Measurements from ENCODE around the gene ADO. TPM values are rescaled to one million over a fixed set of nuclear protein-coding genes. Genes with fewer than 3 reads are reported as not detected.

Gene ADO
- total RNA-seq, 4 donors from 2014 or later: 19.5 to 28.1 (median 23.4) TPM

DNA sequence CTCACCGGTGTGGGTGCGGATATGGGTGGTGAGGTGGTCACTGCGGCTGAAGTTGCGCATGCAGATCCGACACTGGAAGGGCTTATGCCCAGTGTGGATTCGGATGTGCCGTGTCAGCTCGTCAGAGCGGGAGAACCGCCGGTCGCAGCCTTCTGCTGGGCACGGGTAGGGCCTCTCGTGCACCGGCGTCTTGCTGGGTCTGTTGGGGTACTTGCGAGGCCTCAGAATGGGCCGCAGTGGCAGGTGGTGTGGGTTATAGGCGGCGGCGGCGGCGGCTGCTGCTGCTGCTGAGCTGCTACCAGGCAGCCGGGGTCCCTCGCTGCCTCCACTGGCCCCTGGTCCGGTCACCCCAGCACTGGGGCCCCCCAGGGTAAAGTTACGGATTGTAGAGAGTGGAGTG lies 8.9 kb downstream of the ADO start:
- no peak for TF ChIP-seq POLR2AphosphoS5 (IDR thresholded peaks at IDR 0.05)
- TF ChIP-seq POLR2A (IDR thresholded peaks at IDR 0.05; ENCODE audit: low read depth): no peak
- TF ChIP-seq EP300 (IDR thresholded peaks at IDR 0.05): no peak
- TF ChIP-seq, protein P1, sequence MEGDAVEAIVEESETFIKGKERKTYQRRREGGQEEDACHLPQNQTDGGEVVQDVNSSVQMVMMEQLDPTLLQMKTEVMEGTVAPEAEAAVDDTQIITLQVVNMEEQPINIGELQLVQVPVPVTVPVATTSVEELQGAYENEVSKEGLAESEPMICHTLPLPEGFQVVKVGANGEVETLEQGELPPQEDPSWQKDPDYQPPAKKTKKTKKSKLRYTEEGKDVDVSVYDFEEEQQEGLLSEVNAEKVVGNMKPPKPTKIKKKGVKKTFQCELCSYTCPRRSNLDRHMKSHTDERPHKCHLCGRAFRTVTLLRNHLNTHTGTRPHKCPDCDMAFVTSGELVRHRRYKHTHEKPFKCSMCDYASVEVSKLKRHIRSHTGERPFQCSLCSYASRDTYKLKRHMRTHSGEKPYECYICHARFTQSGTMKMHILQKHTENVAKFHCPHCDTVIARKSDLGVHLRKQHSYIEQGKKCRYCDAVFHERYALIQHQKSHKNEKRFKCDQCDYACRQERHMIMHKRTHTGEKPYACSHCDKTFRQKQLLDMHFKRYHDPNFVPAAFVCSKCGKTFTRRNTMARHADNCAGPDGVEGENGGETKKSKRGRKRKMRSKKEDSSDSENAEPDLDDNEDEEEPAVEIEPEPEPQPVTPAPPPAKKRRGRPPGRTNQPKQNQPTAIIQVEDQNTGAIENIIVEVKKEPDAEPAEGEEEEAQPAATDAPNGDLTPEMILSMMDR (IDR thresholded peaks at IDR 0.05): no peak
- Histone ChIP-seq H3K4me3 (no peak overlapping the region), H3K27me3 (peaks cover 0 to 19% (median 8%) of the 10 kb centered on the region in 4 donors), H3K27ac (replicated peaks in 1 of 4) (no peak overlapping the region), H3K9me3 (no peaks in the 10 kb centered on the region), H3K36me3 (peaks cover 0 to 12% (median 0%) of the 10 kb centered on the region in 4 donors), H3K4me1 (peaks cover 23 to 47% (median 37%) of the 10 kb centered on the region in 4 donors)
- intact Hi-C loops (cut with DNase I): no loop called here
- no peak for DNase-seq (ENCODE audit: extremely low spot score)
- WGBS: 93% methylated on average over 15 of the region's 27 CpGs

DNA sequence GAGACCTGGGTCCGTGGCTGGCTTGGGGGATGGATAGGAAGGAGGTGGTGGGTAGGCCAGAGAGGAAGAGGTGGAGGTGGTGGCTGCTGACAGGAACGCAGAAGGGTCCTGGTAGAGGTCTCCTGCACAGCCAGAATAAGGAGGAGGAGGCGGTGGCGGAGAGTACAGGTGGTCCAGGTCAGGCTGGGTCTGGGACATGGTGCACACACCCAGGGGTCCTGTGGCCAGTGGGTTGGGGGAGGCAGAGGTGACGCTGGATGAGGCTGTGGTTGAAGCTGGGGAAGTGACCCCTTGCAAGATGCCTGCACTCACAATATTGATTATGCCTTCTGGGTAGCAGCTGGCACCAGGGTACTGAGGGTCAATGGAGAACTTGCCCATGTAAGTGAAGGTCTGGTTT lies 9.5 kb downstream of the ADO start:
- WGBS: 95% methylated on average over 5 of the region's 5 CpGs
- no peak overlapping the region for H3K4me3 ChIP-seq
- TF ChIP-seq EP300 (IDR thresholded peaks at IDR 0.05) (no peak), POLR2AphosphoS5 (IDR thresholded peaks at IDR 0.05) (no peak), POLR2A (IDR thresholded peaks at IDR 0.05; ENCODE audit: low read depth) (no peak)
- TF ChIP-seq, protein P1 (IDR thresholded peaks at IDR 0.05): no peak
- DNase-seq (ENCODE audit: extremely low spot score): no peak
- no peaks in the 10 kb centered on the region for H3K9me3 ChIP-seq
- H3K4me1 ChIP-seq: peaks cover 26 to 47% (median 39%) of the 10 kb centered on the region in 4 donors
- intact Hi-C loops (cut with DNase I): no loop called here
- H3K36me3 ChIP-seq: peaks cover 0 to 7% (median 0%) of the 10 kb centered on the region in 4 donors
- H3K27ac ChIP-seq (replicated peaks in 1 of 4): no peak overlapping the region
- H3K27me3 ChIP-seq: peaks cover 0 to 24% (median 10%) of the 10 kb centered on the region in 4 donors

DNA sequence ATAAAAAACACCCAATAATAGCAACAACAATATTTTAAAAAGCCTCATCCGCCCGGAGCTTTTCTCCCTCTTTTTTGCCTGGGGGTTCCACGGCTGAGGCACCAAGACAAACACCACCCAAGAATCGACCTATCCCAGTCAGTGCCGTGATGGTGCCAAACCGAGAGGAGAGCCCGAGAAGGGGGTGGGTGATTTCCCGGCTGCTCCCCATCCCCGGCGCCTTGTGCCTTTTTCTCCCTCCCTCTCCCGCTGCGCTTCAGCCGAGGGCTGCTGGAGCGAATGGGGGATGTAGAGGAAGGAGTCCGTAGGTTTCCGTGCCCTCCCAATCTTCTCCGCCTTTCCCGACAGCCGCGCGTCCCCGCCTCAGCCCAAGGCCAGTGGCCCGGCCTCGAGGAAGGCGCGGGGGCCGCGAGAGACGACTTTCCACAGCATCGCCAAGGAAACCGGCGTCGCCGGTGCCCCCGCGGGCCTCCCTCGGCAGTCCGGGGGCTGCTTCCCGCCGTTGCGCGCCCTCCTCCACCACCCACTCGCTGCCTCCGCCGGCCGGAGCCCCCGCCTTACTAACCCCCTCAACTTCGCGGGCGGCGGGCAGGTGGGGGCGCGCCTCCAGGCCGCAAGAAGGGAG lies 10.3 kb downstream of the ADO start:
- no peak for DNase-seq (ENCODE audit: extremely low spot score)
- intact Hi-C loops (cut with DNase I): loop anchor here (5.0 kb wide), 3 partner anchors 223 to 378 kb away; no protein-coding TSS in a partner anchor
- no peak for TF ChIP-seq POLR2AphosphoS5 (IDR thresholded peaks at IDR 0.05)
- no peak for TF ChIP-seq EP300 (IDR thresholded peaks at IDR 0.05)
- TF ChIP-seq, protein P1 (IDR thresholded peaks at IDR 0.05): no peak
- no peak for TF ChIP-seq POLR2A (IDR thresholded peaks at IDR 0.05; ENCODE audit: low read depth)
- Histone ChIP-seq H3K4me3 (peak overlapping the region; percentile 67 to 100 (median 76)), H3K9me3 (no peaks in the 10 kb centered on the region), H3K27ac (replicated peaks in 1 of 4) (no peak overlapping the region), H3K27me3 (peaks cover 0 to 33% (median 14%) of the 10 kb centered on the region in 4 donors), H3K36me3 (peaks cover 0 to 3% (median 0%) of the 10 kb centered on the region in 4 donors), H3K4me1 (peaks cover 32 to 46% (median 42%) of the 10 kb centered on the region in 4 donors)
- WGBS: 5% methylated on average over 40 of the region's 54 CpGs

DNA sequence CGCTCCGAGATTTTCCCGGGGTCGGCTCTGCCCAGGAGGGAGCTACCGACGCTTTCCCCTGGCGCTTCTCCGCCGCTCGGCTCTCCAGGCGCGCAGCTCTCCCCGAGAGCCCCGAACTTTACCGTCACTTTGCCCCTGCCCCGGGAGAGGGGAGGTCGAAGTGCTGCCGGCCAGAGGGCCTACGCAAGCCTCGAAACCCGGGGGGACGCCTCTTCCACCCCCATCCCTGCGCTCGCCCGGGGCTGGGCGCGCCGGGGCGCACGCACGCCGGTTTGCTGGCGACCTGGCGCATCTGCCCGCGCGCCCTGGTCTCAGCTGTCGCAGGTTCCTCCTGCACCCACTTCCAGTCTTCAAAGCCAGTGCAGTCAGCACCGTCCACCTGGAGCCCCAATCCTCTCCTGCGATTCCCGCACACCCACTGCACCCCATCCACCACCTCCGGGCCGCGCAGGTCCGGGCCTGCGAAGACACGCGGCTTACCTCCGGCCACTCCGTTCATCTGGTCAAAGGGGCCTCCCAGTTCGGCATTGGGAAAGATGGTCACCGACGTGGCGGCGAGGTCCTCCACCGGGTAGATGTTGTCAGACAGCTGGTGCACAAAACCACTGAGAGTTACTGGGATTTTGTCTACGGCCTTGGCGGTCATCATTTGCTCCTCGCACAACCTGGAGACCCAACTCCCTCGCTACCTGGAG lies 11.0 kb downstream of the ADO start:
- Histone ChIP-seq H3K4me3 (peak overlapping the region; percentile 67 to 100 (median 76)), H3K4me1 (peaks cover 32 to 46% (median 42%) of the 10 kb centered on the region in 4 donors), H3K27ac (replicated peaks in 1 of 4) (peak overlapping the region in 2 of 4 donors; percentile 85), H3K27me3 (peaks cover 0 to 40% (median 16%) of the 10 kb centered on the region in 4 donors), H3K9me3 (no peaks in the 10 kb centered on the region), H3K36me3 (peaks cover 0 to 3% (median 0%) of the 10 kb centered on the region in 4 donors)
- no peak for DNase-seq (ENCODE audit: extremely low spot score)
- 2% methylated on average over 36 of the region's 60 CpGs for WGBS
- TF ChIP-seq EP300 (IDR thresholded peaks at IDR 0.05) (no peak), POLR2A (IDR thresholded peaks at IDR 0.05; ENCODE audit: low read depth) (no peak), POLR2AphosphoS5 (IDR thresholded peaks at IDR 0.05) (no peak)
- TF ChIP-seq, protein P1 (IDR thresholded peaks at IDR 0.05): no peak
- intact Hi-C loops (cut with DNase I): loop anchor here (5.0 kb wide), 3 partner anchors 223 to 378 kb away; no protein-coding TSS in a partner anchor

Data from esophagus muscularis mucosa (tissue), 4 donors.